GM12878 (cell line): ENCODE measurements around the gene GSTM2. TPM values are rescaled to one million over a fixed set of nuclear protein-coding genes. Genes with fewer than 3 reads are reported as not detected.

Source experiments
- ATAC-seq: fragments of 200-7000 bp; cut with Tn5 transposase; 3 replicates; pipeline ENCODE4 v1.9.1; 2020; ENCODE audit warnings: mild to moderate bottlenecking, moderate library complexity
- BruUV-seq: library from RNA; stranded (reverse); fragments of 400-500 nt; replicated peaks from 2 replicates; lab custom pipeline; 2021; lab: Mats Ljungman, UMichigan
- CTCF ChIA-PET: fragments of 300-600 bp; sonication (Branson Sonifier 250); formaldehyde crosslinking; extraction: SDS; loops from one replicate; lab custom pipeline; 2021; ENCODE audit warnings: inconsistent platforms; lab: Yijun Ruan, JAX
- POLR2A ChIA-PET: fragments of 350-600 bp; formaldehyde crosslinking; extraction: SDS; loops from one replicate; lab custom pipeline; 2021; ENCODE audit warnings: inconsistent platforms; lab: Charles Lee
- RAD21 ChIA-PET: fragments of 300-600 bp; sonication (Branson Sonifier 250); formaldehyde crosslinking; loops from one replicate; lab custom pipeline; 2023; ENCODE audit warnings: antibody characterized with exemption; ENCODE audit not compliant: unreplicated experiment; lab: Charles Lee
- SMC1A ChIA-PET: fragments of 300-600 bp; sonication (Branson Sonifier 250); formaldehyde crosslinking; loops from one replicate; lab custom pipeline; 2023; ENCODE audit not compliant: unreplicated experiment, uncharacterized antibody; lab: Charles Lee
- DNase-seq: peaks from one replicate; pipeline ENCODE4 v3.0.0-alpha.2; 2011; ENCODE audit warnings: low read depth, low spot score
- FAIRE-seq: peaks from 3 replicates; lab custom pipeline; 2011; peaks lifted over from hg19 to GRCh38; lab: Jason Lieb, UNC
- H2AFZ ChIP-seq: 2 replicates; pipeline ENCODE4 v1.6.0; 2011; ENCODE audit warnings: low read depth, low read length, control low read depth; ENCODE audit not compliant: control insufficient read depth
- H3K27ac ChIP-seq: 2 replicates; pipeline ENCODE4 v1.5.1; 2011; ENCODE audit warnings: control low read depth; ENCODE audit not compliant: control insufficient read depth, insufficient read depth
- H3K27me3 ChIP-seq, 2 experiments: replicated peaks in 1 of 2; 2 replicates each; pipeline versions ENCODE4 v1.6.0 to v1.6.1; 2011; ENCODE audit warnings: low read length in 1 of 2; ENCODE audit not compliant: control insufficient read depth in 2 of 2, insufficient read depth in 2 of 2
- H3K36me3 ChIP-seq, 2 experiments: 2 replicates each; pipeline ENCODE4 v1.5.1; 2011; ENCODE audit warnings: low read length in 1 of 2; ENCODE audit not compliant: control insufficient read depth in 2 of 2, insufficient read depth in 2 of 2
- H3K4me1 ChIP-seq: 2 replicates; pipeline ENCODE4 v1.6.1; 2011; ENCODE audit warnings: mild to moderate bottlenecking, low read length, moderate library complexity, mixed read lengths; ENCODE audit not compliant: control insufficient read depth, insufficient read depth
- H3K4me2 ChIP-seq: 2 replicates; pipeline ENCODE4 v1.6.0; 2011; ENCODE audit warnings: control low read depth; ENCODE audit not compliant: control insufficient read depth, insufficient read depth
- H3K4me3 ChIP-seq: fragments of 200-600 bp; sonication (generic); 2 replicates; pipeline ENCODE4 v1.5.1; 2016
- H3K79me2 ChIP-seq: 2 replicates; pipeline ENCODE4 v1.6.0; 2011; ENCODE audit warnings: low read length; ENCODE audit not compliant: control insufficient read depth, insufficient read depth
- H3K9ac ChIP-seq: 2 replicates; pipeline ENCODE4 v1.8.0; 2011; ENCODE audit warnings: low read length, control low read depth, mixed read lengths; ENCODE audit not compliant: control insufficient read depth, insufficient read depth
- H3K9me3 ChIP-seq: replicated peaks from 3 replicates; pipeline ENCODE4 v1.5.1; 2011; ENCODE audit warnings: mild to moderate bottlenecking, low read length; ENCODE audit not compliant: control insufficient read depth, insufficient read depth
- H4K20me1 ChIP-seq: 2 replicates; pipeline ENCODE4 v1.6.0; 2011; ENCODE audit not compliant: control insufficient read depth, insufficient read depth
- CBFB ChIP-seq: IDR thresholded peaks from 2 replicates; pipeline ENCODE4 v1.6.1; 2016; ENCODE audit warnings: antibody characterized with exemption, low read depth
- CUX1 ChIP-seq: IDR thresholded peaks from 2 replicates; pipeline ENCODE4 v1.6.1; 2012; ENCODE audit warnings: improper control_type of control experiment, low read depth, low read length; ENCODE audit not compliant: insufficient replicate concordance
- ELK1 ChIP-seq: IDR thresholded peaks from 2 replicates; pipeline ENCODE4 v1.6.1; 2012; ENCODE audit warnings: low read depth, low read length, improper control_type of control experiment
- GABPA ChIP-seq: IDR thresholded peaks from 2 replicates; pipeline ENCODE4 v1.6.1; 2014; ENCODE audit warnings: antibody characterized with exemption, low read depth, mild to moderate bottlenecking, inconsistent platforms
- LARP7 ChIP-seq: fragments of 450-650 bp; IDR thresholded peaks from 2 replicates; pipeline ENCODE4 v1.6.1; 2017; ENCODE audit warnings: mild to moderate bottlenecking
- NKRF ChIP-seq: fragments of 450-650 bp; conservative IDR thresholded peaks from 2 replicates; pipeline ENCODE4 v1.6.1; 2017; ENCODE audit warnings: mild to moderate bottlenecking, moderate library complexity
- SMC3 ChIP-seq: IDR thresholded peaks from 2 replicates; pipeline ENCODE4 v1.6.1; 2011; ENCODE audit warnings: low read length, improper control_type of control experiment, borderline replicate concordance
- ZZZ3 ChIP-seq: IDR thresholded peaks from 2 replicates; pipeline ENCODE4 v1.6.1; 2011; ENCODE audit warnings: low read depth; ENCODE audit not compliant: control insufficient read depth, insufficient read length
- WGBS: methylation state at CpG from one replicate; pipeline ENCODE4 v1.1.6; 2016; ENCODE audit warnings: low lambda C conversion rate; ENCODE audit not compliant: insufficient replicate concordance, insufficient coverage; ENCODE audit errors: missing lambda C conversion rate; 5-methylcytosine and 5-hydroxymethylcytosine counted together
- in situ Hi-C: fragments of 300-500 bp; cut with MboI; formaldehyde crosslinking; loops from 9 replicates; pipeline ENCODE4 v1.14.3; 2018; ENCODE audit warnings: mixed read lengths
- intact Hi-C: fragments of 100-400 bp; cut with micrococcal nuclease; formaldehyde crosslinking; loops from one replicate; pipeline ENCODE4 v1.14.2; 2022; ENCODE audit not compliant: unreplicated experiment
- polyA plus RNA-seq, 11 experiments: library from polyadenylated mRNA; depleted of rRNA in 4 of 11; unstranded in 6 of 11; stranded (reverse) in 5 of 11; fragments of >200 nt; fragmentation: Nextera tagmentation in 4 of 11; fragmentation: Illumina TruSeq in 1 of 11; extraction: Ambion mirVana in 4 of 11; extraction: Trizol in 1 of 11; gene quantifications; 1 replicate in 1 of 11; 2 replicates in 10 of 11; pipeline versions ENCODE4 v1.2.1 to v1.2.3, GENCODE V29; 2011 to 2016; ENCODE audit warnings: inconsistent platforms in 2 of 11, missing spikeins in 2 of 11, low read depth in 1 of 11
- total RNA-seq, 4 experiments: library from RNA; depleted of rRNA in 3 of 4; stranded (reverse); fragments of >200 nt in 3 of 4; fragmentation: Illumina TruSeq in 1 of 4; extraction: Trizol in 1 of 4; gene quantifications; 2 replicates each; pipeline versions ENCODE4 v1.2.1 to v1.2.3, GENCODE V29; 2013 to 2021

GSTM2 gene
- total and polyA plus RNA-seq, 10 of the 15 experiments (the other 5 are each of a cell fraction or from before 2014, with no cell fraction given), result 8.3 to 32.3 (median 20.2) TPM

GRCh38 chr1:109622137-109622892, 45.5 kb upstream of the GSTM2 start (continued):
- no peak for TF ChIP-seq NKRF
- TF ChIP-seq, all 136 proteins: peak for 0

GRCh38 chr1:109622895-109623294, 45.0 kb upstream of the GSTM2 start:
- peaks cover 0 to 2% of the 10 kb centered on the region in 2 experiments; a peak in 2 of 4 replicates for H3K36me3 ChIP-seq
- ChIA-PET CTCF (interaction anchor here (1.3 to 3.3 kb wide), 4 partner anchors 8 to 77 kb away, joined by 3 to 22 read pairs (median 8); no protein-coding TSS in a partner anchor), POLR2A (no interaction called here), RAD21 (interaction anchor here (2.1 to 2.7 kb wide), 3 partner anchors 17 to 76 kb away, joined by 9 to 15 read pairs (median 10); partner anchors contain the start of gene GNAI3), SMC1A (interaction anchor here (1.6 kb wide), 1 partner anchor 76 kb away, joined by 6 read pairs; no protein-coding TSS in a partner anchor)
- peak overlapping the region; percentile 85; the same call in 1 of the 2 replicates for H3K4me3 ChIP-seq
- no peaks in the 10 kb centered on the region for H3K9me3 ChIP-seq
- no peak overlapping the region; the same call in 1 of the 2 replicates for H3K27ac ChIP-seq
- H3K27me3 ChIP-seq, result no peaks in the 10 kb centered on the region
- in situ Hi-C loops, result loop anchor here (5.0 kb wide), 2 partner anchors 76 to 136 kb away; partner anchors contain the start of gene GNAI3
- no peaks in the 10 kb centered on the region for H4K20me1 ChIP-seq
- no peak for DNase-seq
- H3K79me2 ChIP-seq, result peaks cover 51% of the 10 kb centered on the region
- intact Hi-C loops, result loop anchor here (5.0 kb wide), 1 partner anchor 131 kb away; the partner anchor contains the start of gene CYB561D1
- no peak for ATAC-seq
- peak overlapping the region; percentile 26 for H3K4me2 ChIP-seq
- peaks cover 38% of the 10 kb centered on the region for H3K4me1 ChIP-seq
- no TSS peak for BruUV-seq
- H2AFZ ChIP-seq, result no peak overlapping the region
- H3K9ac ChIP-seq, result no peak overlapping the region; the same call in 1 of the 2 replicates
- 97% methylated on average over 3 of the region's 3 CpGs for WGBS
- no peak for FAIRE-seq
- TF ChIP-seq GABPA (no peak), CBFB (no peak), CUX1 (no peak), ELK1 (no peak), SMC3 (no peak), ZZZ3 (no peak), LARP7 (no peak)
